Stimulated activated memory B cell treated with anti-CD40 and anti-IgM and Interleukin-4, amounts not matched to agents 10 μg/mL and 1 μg/mL and 100 μg/mL, for 72 hours (primary cell): ENCODE data around the gene CLEC1A.
A peak's percentile ranks its signal among the peaks of the same experiment; 100 is the strongest.

Experiments
- ATAC-seq: fragments of 150-1000 bp; cut with Tn5 transposase; 2 replicates; pipeline ENCODE4 v1.10.0; 2021
- H3K27ac Mint-ChIP-seq: one replicate; pipeline ENCODE4 v1.8.0; 2022; ENCODE audit warnings: mild to moderate bottlenecking, mixed read lengths
- H3K27me3 Mint-ChIP-seq: one replicate; pipeline ENCODE4 v1.8.0; 2022; ENCODE audit warnings: mixed read lengths
- H3K36me3 Mint-ChIP-seq: one replicate; pipeline ENCODE4 v1.8.0; 2022; ENCODE audit warnings: mixed read lengths
- H3K4me1 Mint-ChIP-seq: one replicate; pipeline ENCODE4 v1.8.0; 2022; ENCODE audit warnings: mixed read lengths
- H3K4me3 Mint-ChIP-seq: one replicate; pipeline ENCODE4 v1.8.0; 2022; ENCODE audit warnings: mild to moderate bottlenecking, moderate library complexity, mixed read lengths
- H3K9me3 Mint-ChIP-seq: one replicate; pipeline ENCODE4 v1.8.0; 2022; ENCODE audit warnings: mixed read lengths

CLEC1A gene

GRCh38 chr12:10082117-10082874 lies 16.5 kb downstream of the CLEC1A start:
- no peaks in the 10 kb centered on the region for H3K4me1 Mint-ChIP-seq
- no peak for ATAC-seq
- H3K36me3 Mint-ChIP-seq, result no peaks in the 10 kb centered on the region
- H3K4me3 Mint-ChIP-seq, result no peak overlapping the region
- H3K9me3 Mint-ChIP-seq, result peaks cover 15% of the 10 kb centered on the region
- no peak overlapping the region for H3K27ac Mint-ChIP-seq
- peaks cover 47% of the 10 kb centered on the region for H3K27me3 Mint-ChIP-seq

DNA sequence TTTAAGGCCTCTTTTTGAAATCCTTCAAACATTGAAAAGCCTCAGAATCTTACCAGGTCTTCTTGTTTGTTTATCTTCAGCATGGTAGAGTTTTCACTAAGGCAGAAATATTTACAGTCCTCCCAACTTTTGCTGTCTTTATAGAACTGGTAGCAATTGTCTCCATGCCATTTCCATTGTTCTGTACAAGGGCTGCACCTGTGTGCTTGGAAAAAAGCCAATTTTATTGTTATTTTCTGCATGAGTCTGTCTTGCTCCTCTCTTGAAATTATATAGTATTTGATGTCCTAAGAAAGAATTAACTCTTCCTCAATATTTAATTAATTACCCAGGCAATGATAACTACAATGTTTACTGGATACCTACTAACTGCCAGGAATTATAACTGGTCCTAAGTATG lies 23.3 kb downstream of the CLEC1A start:
- no peak overlapping the region for H3K27ac Mint-ChIP-seq
- no peaks in the 10 kb centered on the region for H3K9me3 Mint-ChIP-seq
- peaks cover 55% of the 10 kb centered on the region for H3K27me3 Mint-ChIP-seq
- peaks cover 4% of the 10 kb centered on the region for H3K4me1 Mint-ChIP-seq
- H3K4me3 Mint-ChIP-seq, result no peak overlapping the region
- ATAC-seq, result no peak
- no peaks in the 10 kb centered on the region for H3K36me3 Mint-ChIP-seq

- Mint-ChIP-seq H3K9me3 (no peaks in the 10 kb centered on the region), H3K27ac (no peak overlapping the region)
Measured at GRCh38 chr12:10073261-10073660, 25.5 kb downstream of the CLEC1A start.

DNA sequence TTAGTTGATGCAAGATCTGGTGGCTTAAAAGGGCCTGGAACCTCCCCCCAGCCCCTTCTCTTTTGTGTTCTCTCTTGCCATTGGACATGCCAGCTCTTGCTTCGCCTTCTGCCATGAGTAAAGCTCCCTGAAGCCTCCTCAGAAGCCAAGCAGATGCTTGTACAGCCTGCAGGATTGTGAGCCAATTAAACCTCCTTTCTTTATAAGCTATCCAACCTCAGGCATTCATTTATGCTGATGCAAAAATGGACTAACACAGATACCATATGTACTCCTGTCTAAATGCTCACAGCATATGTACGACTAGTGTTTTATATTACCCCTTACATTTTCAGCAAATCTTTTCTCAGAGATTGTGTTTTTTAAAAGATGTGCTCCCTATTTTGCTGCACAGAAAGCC lies 26.7 kb downstream of the CLEC1A start:
- Mint-ChIP-seq H3K4me3 (no peak overlapping the region), H3K27me3 (peaks cover 59% of the 10 kb centered on the region), H3K9me3 (no peaks in the 10 kb centered on the region), H3K27ac (no peak overlapping the region), H3K36me3 (no peaks in the 10 kb centered on the region), H3K4me1 (peaks cover 23% of the 10 kb centered on the region)
- ATAC-seq, result no peak

More at GRCh38 chr12:10073261-10073660, 25.5 kb downstream of the CLEC1A start:
- ATAC-seq, result no peak
- H3K27me3 Mint-ChIP-seq, result peaks cover 62% of the 10 kb centered on the region
- peaks cover 21% of the 10 kb centered on the region for H3K4me1 Mint-ChIP-seq
- H3K36me3 Mint-ChIP-seq, result no peaks in the 10 kb centered on the region
- H3K4me3 Mint-ChIP-seq, result no peak overlapping the region

DNA sequence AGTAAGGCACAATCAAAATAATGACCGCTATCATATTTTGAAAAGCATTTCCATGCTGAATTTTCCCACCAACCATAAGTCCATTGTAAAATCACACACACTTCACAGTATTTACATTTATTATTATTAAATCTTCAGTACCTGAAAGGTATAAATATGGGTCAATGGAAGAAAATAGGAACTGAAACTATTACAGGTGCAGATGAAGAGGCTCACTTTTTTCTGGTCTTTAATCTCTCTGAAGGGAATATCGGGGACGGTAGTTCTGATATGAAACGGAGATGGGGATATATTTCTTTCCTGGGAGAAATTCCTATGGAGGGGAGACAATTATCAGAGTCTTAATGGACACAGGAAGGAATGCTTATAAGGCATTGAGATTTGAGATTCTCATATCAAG lies 28.4 kb downstream of the CLEC1A start:
- H3K4me3 Mint-ChIP-seq, result no peak overlapping the region
- H3K27me3 Mint-ChIP-seq, result peaks cover 67% of the 10 kb centered on the region
- peaks cover 23% of the 10 kb centered on the region for H3K4me1 Mint-ChIP-seq
- H3K9me3 Mint-ChIP-seq, result no peaks in the 10 kb centered on the region
- H3K27ac Mint-ChIP-seq, result no peak overlapping the region
- no peak for ATAC-seq
- no peaks in the 10 kb centered on the region for H3K36me3 Mint-ChIP-seq

- ATAC-seq, result no peak
- Mint-ChIP-seq H3K9me3 (no peaks in the 10 kb centered on the region), H3K36me3 (no peaks in the 10 kb centered on the region), H3K27me3 (peaks cover 67% of the 10 kb centered on the region), H3K4me1 (peaks cover 23% of the 10 kb centered on the region), H3K27ac (no peak overlapping the region), H3K4me3 (no peak overlapping the region)
Measured at GRCh38 chr12:10069976-10070375, 28.8 kb downstream of the CLEC1A start.

DNA sequence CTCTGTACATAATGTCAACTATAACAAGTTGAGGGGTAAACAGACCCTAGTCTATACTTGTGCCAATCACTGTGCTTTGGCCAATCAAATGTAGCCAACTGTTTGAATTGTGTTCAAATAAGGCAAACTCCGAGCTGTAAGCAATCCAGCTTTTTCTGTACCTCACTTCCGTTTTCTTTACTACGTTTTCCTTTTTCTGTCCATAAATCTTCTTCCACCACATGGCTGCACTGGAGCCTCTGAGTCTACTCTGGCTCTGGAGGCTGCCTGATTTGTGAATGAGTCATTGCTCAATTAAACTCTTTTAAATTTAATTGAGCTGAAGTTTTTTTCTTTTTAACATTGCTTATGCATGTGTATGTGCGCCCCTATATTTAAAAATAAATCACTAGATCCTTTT lies 29.7 kb downstream of the CLEC1A start:
- H3K36me3 Mint-ChIP-seq, result no peaks in the 10 kb centered on the region
- no peak overlapping the region for H3K4me3 Mint-ChIP-seq
- H3K27ac Mint-ChIP-seq, result no peak overlapping the region
- H3K27me3 Mint-ChIP-seq, result peaks cover 69% of the 10 kb centered on the region
- ATAC-seq, result no peak
- H3K4me1 Mint-ChIP-seq, result peaks cover 23% of the 10 kb centered on the region
- no peaks in the 10 kb centered on the region for H3K9me3 Mint-ChIP-seq

GRCh38 chr12:10068644-10069043 lies 30.1 kb downstream of the CLEC1A start:
- no peaks in the 10 kb centered on the region for H3K36me3 Mint-ChIP-seq
- H3K27me3 Mint-ChIP-seq, result peaks cover 71% of the 10 kb centered on the region
- no peak overlapping the region for H3K4me3 Mint-ChIP-seq
- H3K4me1 Mint-ChIP-seq, result peaks cover 23% of the 10 kb centered on the region
- no peak for ATAC-seq
- no peak overlapping the region for H3K27ac Mint-ChIP-seq
- no peaks in the 10 kb centered on the region for H3K9me3 Mint-ChIP-seq

GRCh38 chr12:10067942-10068341 lies 30.8 kb downstream of the CLEC1A start:
- Mint-ChIP-seq H3K9me3 (no peaks in the 10 kb centered on the region), H3K4me3 (no peak overlapping the region), H3K4me1 (peaks cover 23% of the 10 kb centered on the region), H3K36me3 (no peaks in the 10 kb centered on the region), H3K27ac (no peak overlapping the region), H3K27me3 (peaks cover 71% of the 10 kb centered on the region)
- ATAC-seq, result no peak

- H3K27me3 Mint-ChIP-seq, result peaks cover 64% of the 10 kb centered on the region
- peaks cover 23% of the 10 kb centered on the region for H3K4me1 Mint-ChIP-seq
- no peak overlapping the region for H3K27ac Mint-ChIP-seq
- no peak overlapping the region for H3K4me3 Mint-ChIP-seq
- no peak for ATAC-seq
- H3K36me3 Mint-ChIP-seq, result no peaks in the 10 kb centered on the region
- no peaks in the 10 kb centered on the region for H3K9me3 Mint-ChIP-seq
Measured at GRCh38 chr12:10067264-10067663, 31.5 kb downstream of the CLEC1A start.

DNA sequence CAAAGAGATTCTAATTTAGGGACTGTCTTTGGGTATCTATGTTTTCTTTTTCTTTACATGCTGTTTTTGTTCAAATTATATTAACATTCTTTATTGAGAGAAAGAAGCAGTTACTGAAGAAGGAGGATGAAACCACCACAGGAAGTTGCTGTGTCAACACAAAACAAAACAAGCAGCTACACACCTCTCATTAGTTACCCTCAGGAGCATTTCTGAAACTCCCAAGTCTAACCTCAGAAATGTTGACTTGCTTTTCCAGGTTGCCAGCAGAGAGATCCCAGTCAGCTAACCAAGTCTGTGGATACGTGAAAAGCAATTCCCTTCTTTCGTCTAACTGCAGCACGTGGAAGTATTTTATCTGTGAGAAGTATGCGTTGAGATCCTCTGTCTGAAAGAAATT lies 33.5 kb downstream of the CLEC1A start:
- Mint-ChIP-seq H3K9me3 (no peaks in the 10 kb centered on the region), H3K4me1 (peaks cover 17% of the 10 kb centered on the region), H3K4me3 (no peak overlapping the region), H3K36me3 (no peaks in the 10 kb centered on the region), H3K27ac (no peak overlapping the region), H3K27me3 (peaks cover 48% of the 10 kb centered on the region)
- ATAC-seq, result no peak

DNA sequence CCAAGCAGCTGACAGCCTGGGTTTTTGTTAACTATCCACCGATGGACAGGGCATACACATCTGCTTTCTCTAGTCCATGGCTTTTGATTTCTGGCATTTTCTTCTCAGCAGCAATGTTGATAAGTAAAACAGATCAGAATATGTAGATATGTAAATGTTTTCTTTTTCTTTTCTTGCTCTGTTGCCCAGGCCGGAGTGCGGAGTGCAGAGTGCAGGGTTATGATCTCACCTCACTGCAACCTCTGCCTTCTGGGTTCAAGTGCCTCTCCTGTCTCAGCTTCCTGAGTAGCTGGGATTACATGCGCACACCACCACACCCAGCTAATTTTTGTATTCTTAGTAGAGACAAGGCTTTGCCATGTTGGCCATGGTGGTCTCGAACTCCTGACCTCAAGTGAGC lies 40.4 kb downstream of the CLEC1A start:
- Mint-ChIP-seq H3K27me3 (peaks cover 37% of the 10 kb centered on the region), H3K4me1 (no peaks in the 10 kb centered on the region), H3K36me3 (no peaks in the 10 kb centered on the region), H3K27ac (no peak overlapping the region), H3K9me3 (no peaks in the 10 kb centered on the region), H3K4me3 (no peak overlapping the region)
- no peak for ATAC-seq

GRCh38 chr12:10052193-10052913 lies 46.4 kb downstream of the CLEC1A start:
- Mint-ChIP-seq H3K9me3 (peaks cover 2% of the 10 kb centered on the region), H3K36me3 (no peaks in the 10 kb centered on the region), H3K4me3 (peak overlapping the region; percentile 0), H3K4me1 (peaks cover 10% of the 10 kb centered on the region), H3K27ac (no peak overlapping the region), H3K27me3 (peaks cover 53% of the 10 kb centered on the region)
- ATAC-seq, result no peak

DNA sequence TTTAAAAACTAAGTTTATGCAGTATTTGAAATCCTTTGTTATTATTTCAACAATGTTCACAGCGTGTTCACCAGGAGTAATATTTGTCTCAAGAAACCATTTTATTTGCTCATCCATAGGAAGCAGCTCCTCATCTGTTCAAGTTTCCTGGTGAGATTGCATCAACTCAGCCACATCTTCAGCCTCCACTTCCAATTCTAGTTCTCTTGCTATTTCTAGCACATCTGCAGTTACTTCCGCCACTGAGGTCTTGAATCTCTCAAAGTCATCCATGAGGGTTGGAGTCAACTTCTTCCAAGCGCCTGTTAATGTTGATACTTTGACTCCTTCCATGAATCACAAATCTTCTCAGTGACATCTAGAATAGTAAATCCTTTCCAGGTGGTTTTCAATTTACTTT lies 50.3 kb downstream of the CLEC1A start:
- ATAC-seq, result no peak
- no peaks in the 10 kb centered on the region for H3K36me3 Mint-ChIP-seq
- H3K4me3 Mint-ChIP-seq, result no peak overlapping the region
- no peak overlapping the region for H3K27ac Mint-ChIP-seq
- H3K4me1 Mint-ChIP-seq, result peaks cover 10% of the 10 kb centered on the region
- H3K9me3 Mint-ChIP-seq, result peaks cover 2% of the 10 kb centered on the region
- H3K27me3 Mint-ChIP-seq, result peaks cover 68% of the 10 kb centered on the region

DNA sequence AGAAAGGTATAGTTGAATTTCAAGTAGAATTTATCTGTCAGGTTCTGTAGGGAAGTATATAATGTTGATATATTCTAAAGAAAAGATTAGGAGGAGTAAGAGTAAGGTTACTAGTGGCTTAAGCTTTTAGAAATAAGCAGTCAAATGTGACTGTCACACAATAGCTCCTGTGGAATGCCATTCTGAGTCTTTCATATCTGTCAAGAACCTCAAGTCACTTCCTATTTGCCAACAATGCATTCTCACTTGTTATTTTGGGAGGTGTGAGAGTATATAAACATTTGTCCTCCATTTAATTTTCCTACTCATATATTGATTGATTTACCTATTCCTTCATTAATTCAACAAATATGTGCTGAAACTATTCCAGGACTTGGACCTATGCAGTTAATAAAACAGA lies 56.6 kb downstream of the CLEC1A start:
- H3K9me3 Mint-ChIP-seq, result no peaks in the 10 kb centered on the region
- no peak for ATAC-seq
- H3K36me3 Mint-ChIP-seq, result no peaks in the 10 kb centered on the region
- H3K4me1 Mint-ChIP-seq, result no peaks in the 10 kb centered on the region
- peaks cover 58% of the 10 kb centered on the region for H3K27me3 Mint-ChIP-seq
- no peak overlapping the region for H3K27ac Mint-ChIP-seq
- no peak overlapping the region for H3K4me3 Mint-ChIP-seq
